ENCODE measurements around the gene GRM3. TPM values are rescaled to one million over a fixed set of nuclear protein-coding genes. Genes with fewer than 3 reads are reported as not detected.

Gene GRM3
- total RNA-seq, 4 donors from 2014 or later = not detected

GRCh38 chr7:86884152-86884551, 240.4 kb downstream of the GRM3 start:
- DNase-seq (ENCODE audit: low spot score) = no peak
- TF ChIP-seq CTCF (IDR thresholded peaks at IDR 0.05) = no peak
- ATAC-seq (ENCODE audit: low FRiP score) = no peak

GRCh38 chr7:86889501-86889900, 245.8 kb downstream of the GRM3 start:
- TF ChIP-seq CTCF (IDR thresholded peaks at IDR 0.05) = no peak
- no peak for ATAC-seq (ENCODE audit: low FRiP score)
- no peak for DNase-seq (ENCODE audit: low spot score)

GRCh38 chr7:86898171-86898570, 254.5 kb downstream of the GRM3 start:
- ATAC-seq (ENCODE audit: low FRiP score) (no peak), DNase-seq (ENCODE audit: low spot score) (no peak)
- no peak for TF ChIP-seq CTCF (IDR thresholded peaks at IDR 0.05)

GRCh38 chr7:86900886-86901285, 257.2 kb downstream of the GRM3 start:
- no peak for TF ChIP-seq CTCF (IDR thresholded peaks at IDR 0.05)
- peak; percentile 76 for ATAC-seq (ENCODE audit: low FRiP score)
- no peak for DNase-seq (ENCODE audit: low spot score)

- TF ChIP-seq CTCF (IDR thresholded peaks at IDR 0.05) = peak in 1 of 3 donors; percentile 24
- ATAC-seq (ENCODE audit: low FRiP score) (no peak), DNase-seq (ENCODE audit: low spot score) (no peak)
Observed at GRCh38 chr7:86904949-86905834, 261.5 kb downstream of the GRM3 start.

GRCh38 chr7:86908948-86909347, 265.2 kb downstream of the GRM3 start:
- DNase-seq (ENCODE audit: low spot score) (no peak), ATAC-seq (ENCODE audit: low FRiP score) (no peak)
- TF ChIP-seq CTCF (IDR thresholded peaks at IDR 0.05) = no peak

GRCh38 chr7:86911659-86912058, 267.9 kb downstream of the GRM3 start:
- DNase-seq (ENCODE audit: low spot score) = no peak
- no peak for ATAC-seq (ENCODE audit: low FRiP score)
- no peak for TF ChIP-seq CTCF (IDR thresholded peaks at IDR 0.05)
